HG02885 (cell line): ENCODE results near the gene MCC.
"Not testable (repeated sequence)": the region's sequence is repeated elsewhere in the genome, so short reads cannot be mapped to it uniquely, and the experiment has no call there.

Source experiments
- ATAC-seq: cut with Tn5 transposase; IDR thresholded peaks from one replicate; pipeline ENCODE4 v1.9.1; 2021; ENCODE audit warnings: mild to moderate bottlenecking; ENCODE audit not compliant: unreplicated experiment, poor library complexity

MCC gene

GRCh38 chr5:113103330-113103729, 384.9 kb downstream of the MCC start:
- no peak for ATAC-seq

- ATAC-seq, result no peak
These were observed 386.1 kb downstream of the MCC start for GRCh38 chr5:113102121-113102531.

DNA sequence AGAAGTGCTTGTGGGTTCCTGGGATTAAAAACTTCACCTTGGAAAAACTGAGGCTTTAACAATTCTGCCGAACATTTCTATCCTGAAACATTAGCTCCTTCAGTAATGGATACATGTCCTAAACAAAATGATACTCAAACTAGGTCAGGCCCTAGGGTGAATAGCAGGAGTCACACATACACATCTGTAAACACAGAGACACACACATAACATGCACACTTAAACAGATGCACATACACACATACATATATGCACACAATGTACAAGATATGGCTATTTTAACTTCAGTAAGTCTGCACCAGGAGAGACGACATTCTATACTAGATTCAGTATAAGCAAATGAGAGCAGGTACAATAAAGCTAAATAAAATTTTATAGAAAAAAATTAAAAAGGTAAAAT, 387.3 kb downstream of the MCC start:
- no peak for ATAC-seq

DNA sequence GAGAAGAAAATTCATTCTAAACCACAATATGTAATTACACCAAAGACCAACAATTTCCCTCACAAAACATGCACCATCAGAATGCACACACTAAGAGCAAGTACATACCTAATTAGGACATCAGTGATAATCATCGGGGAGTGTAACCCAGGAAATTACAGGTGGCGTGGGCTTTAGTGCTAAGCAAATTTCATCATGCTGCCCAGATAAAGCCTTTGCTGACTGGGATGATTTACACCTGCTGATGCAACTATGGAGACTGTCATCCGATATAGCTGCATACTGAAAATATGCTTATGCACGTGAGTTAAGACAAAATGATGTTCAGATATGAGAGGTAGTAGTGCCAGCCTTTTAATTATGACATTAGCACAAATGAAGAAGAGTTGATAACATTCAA, 388.4 kb downstream of the MCC start:
- ATAC-seq, result no peak

- no peak for ATAC-seq
These were observed 389.9 kb downstream of the MCC start for GRCh38 chr5:113098378-113098777.

- ATAC-seq, result no peak
These were observed 392.4 kb downstream of the MCC start for GRCh38 chr5:113095831-113096230.

DNA sequence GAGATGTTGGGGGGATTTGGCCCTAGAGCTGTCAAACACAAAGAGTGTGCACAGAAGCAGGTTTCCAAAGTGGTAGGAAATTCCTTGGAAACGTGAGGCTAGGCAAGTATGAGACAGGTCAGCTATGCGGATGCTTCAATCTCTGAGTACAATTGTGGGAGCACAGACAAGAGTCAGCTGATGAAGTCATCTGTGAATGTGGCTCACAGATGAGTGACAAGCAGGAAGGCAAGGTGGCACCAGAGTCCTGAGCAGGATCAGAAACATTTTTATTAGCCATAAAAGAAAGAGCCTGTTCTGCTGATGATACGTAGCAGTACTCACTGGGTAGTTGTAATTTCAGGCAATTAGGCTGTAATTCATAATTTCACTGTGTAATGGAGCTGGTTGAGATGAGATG, 394.7 kb downstream of the MCC start:
- no peak for ATAC-seq

- ATAC-seq, result no peak
These were observed 395.6 kb downstream of the MCC start for GRCh38 chr5:113092683-113093082.

DNA sequence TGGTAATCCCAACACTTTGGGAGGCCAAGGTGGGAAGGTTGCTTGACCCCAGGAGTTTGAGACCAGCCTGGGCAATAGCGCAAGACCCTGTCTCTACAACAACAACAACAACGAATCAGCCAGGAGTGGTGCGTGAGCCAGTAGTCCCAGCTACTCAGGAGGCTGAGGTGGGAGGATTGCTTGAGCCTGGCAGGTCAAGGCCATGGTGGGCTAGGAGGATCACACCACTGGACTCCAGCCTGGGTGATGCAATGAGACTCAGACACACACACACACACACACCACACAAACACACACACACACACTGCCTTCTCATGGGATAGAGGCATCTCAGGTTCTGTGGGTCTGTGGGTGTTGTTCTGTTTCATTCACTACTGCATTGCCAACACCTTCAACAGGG, 396.6 kb downstream of the MCC start:
- ATAC-seq, result no peak

- no peak for ATAC-seq
These were observed 397.7 kb downstream of the MCC start for GRCh38 chr5:113090336-113091106.

DNA sequence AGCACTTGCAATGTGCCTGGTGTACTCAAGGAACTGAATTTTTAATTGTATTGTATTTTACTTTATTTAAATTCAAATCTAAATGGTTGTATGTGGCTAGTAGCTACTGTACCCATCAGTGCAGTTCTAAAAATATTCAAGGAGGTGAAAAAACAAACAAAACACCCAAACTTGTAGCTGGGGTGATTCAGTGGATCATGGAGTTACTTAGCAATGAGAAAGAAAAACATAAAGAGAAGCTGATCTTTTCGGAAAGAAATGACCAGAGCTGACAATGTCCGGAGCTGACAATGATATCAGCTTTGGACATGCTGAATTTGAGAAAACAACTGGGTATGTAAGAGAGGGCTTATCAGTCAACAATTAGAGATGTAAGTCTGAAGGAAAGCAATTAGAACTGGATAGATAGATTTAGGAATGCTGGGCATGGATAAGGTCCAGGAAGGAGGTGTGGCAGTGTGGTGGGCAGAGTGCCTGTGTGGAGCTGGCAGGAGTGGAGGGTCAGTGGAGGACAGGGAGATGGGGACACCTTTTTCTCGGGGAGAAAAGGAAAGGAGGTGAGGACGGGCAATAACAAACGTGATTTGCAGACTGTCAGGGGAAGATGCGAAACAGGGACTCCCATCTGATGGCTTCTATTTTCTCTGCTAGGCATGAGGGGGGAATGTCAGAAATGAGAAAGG, 398.5 kb downstream of the MCC start:
- ATAC-seq, result no peak

- no peak for ATAC-seq
These were observed 400.2 kb downstream of the MCC start for GRCh38 chr5:113087976-113088514.

GRCh38 chr5:113085880-113086409, 402.3 kb downstream of the MCC start:
- no peak for ATAC-seq

- ATAC-seq, result no peak
These were observed 403.2 kb downstream of the MCC start for GRCh38 chr5:113085084-113085414.

DNA sequence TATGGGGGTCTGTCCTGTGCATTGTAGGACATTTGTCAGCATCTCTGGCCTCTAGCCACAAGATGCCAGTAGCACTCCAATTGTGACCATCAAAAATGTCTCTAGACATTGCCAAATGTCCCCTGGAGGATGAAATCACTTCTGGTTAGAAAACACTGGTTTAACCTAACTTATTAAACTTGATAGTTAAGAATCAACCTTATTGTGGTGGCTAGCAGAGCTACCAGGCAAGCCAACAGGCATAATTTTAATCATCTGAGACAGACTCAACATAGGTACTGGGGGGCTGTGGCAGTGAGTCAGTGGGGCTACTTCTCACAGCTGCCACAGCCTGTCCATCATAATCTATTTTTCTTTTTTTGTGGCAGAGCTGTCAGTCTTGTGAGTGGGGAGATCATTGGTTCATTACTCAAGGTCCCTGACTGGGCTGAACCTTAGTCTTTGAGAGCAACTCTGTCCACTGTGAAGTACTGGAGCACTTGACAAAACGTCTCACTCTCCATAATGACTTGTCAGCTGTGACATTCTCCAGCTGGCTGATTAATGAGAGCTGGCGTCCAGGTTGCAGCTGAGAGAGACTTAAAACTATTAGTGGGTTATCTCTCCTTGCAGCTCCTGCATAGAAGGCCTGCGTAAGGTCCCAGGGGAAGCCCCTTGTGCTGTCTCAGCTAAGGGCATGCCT, 403.7 kb downstream of the MCC start:
- no peak for ATAC-seq

- no peak for ATAC-seq
These were observed 404.8 kb downstream of the MCC start for GRCh38 chr5:113083481-113083880.

DNA sequence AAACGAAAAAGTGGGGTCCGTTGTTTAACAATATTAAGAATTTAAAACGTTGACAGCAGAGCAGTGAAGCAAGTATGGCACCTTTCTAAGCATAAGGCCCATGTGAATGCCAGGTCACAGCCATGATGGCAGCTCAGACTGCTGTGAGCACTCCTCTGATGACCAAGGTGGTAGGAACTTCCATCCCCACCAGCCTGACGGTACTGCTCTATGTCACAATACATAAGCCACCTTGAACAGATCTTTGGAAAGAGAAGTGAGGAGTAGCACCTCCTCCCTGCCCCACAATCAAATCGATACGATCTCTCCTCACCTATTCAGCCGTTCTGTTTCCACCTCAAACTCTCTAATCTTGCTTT, 405.7 kb downstream of the MCC start:
- no peak for ATAC-seq

GRCh38 chr5:113081881-113082546, 406.2 kb downstream of the MCC start:
- ATAC-seq, result no peak

DNA sequence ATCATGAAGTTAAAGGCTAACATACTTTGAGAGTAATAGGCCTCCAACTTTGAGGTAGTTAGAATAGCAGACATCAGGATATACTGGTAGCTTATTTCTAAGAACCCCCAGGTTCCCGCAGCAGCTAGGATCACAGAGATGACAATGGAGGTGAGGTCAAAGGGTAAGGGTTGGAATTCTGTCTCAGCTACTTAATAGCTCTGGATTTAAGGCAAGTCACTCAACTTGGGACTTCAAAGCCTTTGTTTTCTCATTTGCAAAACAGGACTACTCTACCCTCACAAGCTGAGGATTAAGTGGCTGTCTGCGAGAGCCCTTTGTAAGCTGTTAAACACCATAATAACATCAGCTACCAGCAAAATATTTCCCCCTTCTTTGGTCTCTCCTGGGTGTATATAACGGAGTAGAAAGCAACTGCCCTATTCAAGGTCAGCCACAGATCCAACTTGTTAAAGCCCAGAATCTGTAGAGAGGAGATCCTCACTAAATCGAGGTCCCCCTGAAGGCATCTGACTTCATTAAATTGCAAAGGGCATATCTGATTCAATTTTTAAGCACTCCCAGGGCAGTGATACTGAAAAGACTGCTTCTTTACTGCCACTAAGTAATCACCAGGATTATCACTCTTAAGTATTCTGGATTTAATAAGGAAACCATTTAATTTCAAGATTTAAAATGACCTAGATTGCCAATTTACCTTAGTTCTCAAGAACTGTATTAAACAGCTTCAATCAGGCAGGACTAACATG, 407.0 kb downstream of the MCC start:
- ATAC-seq, result no peak

DNA sequence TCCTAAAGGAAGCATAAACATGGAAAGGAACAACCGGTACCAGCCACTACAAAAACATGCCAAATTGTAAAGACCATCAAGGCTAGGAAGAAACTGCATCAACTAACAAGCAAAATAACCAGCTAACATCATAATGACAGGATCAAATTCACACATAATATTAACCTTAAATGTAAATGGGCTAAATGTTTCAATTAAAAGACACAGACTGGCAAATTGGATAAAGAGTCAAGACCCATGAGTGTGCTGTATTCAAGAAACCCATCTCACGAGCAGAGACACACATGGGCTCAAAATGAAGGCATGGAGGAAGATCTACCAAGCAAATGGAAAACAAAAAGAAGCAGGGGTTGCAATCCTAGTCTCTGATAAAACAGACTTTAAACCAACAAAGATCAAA, 411.6 kb downstream of the MCC start:
- not testable (repeated sequence) for ATAC-seq
